ENCODE data around the gene AKAIN1.

Gene AKAIN1

DNA sequence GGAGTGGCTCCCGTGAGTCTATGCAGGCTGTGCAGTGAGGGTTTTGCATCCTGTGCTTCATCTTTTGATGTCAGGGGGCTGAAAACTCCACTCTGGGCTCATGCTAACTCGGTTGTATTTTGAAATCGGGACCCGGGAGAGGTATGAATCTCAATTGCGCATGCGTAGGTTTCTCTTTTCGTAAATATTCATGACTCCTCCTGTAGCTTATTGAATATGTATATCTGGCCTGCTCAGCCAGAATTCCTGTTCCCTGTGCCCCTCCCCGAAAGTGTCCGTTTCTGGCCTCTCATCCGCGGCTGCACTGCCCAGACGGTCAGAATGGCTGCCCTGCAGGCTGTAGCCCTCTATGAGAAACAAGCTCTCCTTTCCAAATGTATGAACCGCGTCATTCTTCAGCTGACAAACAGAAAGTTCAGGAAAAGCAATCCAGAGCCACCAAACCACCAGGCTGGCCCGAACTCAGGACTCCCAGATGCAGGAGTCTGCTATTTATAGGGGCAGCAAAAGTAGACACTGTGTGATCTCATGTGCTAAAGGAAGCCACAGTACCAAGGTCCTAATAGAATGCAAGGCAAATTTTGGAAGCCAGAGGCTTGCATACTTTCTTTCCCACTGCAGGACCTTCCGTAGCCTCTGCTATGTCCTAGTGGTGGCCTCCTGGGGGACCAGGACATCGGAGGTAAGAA is 41.7 kb downstream of the AKAIN1 start:
- Histone ChIP-seq H3K36me3 (ENCODE audit: insufficient read depth, low read length) (no peaks in the 10 kb centered on the region), H3K9ac (ENCODE audit: insufficient read length) (no peak overlapping the region), H3K9me3 (ENCODE audit: low read depth, low read length) (no peaks in the 10 kb centered on the region), H3K27ac (no peak overlapping the region), H3K4me3 (peak overlapping the region; percentile 63)
- DNase-seq (ENCODE audit: low read depth, low spot score) = no peak
- TF ChIP-seq POLR2AphosphoS5 (IDR thresholded peaks at IDR 0.05; ENCODE audit: borderline replicate concordance, low read depth, low read length) = no peak
- no peak for TF ChIP-seq EZH2 (IDR thresholded peaks at IDR 0.05)
- TF ChIP-seq FOXP2 (optimal IDR thresholded peaks at IDR 0.05; ENCODE audit: control extremely low read depth, extremely low read length, insufficient read depth) = no peak

DNA sequence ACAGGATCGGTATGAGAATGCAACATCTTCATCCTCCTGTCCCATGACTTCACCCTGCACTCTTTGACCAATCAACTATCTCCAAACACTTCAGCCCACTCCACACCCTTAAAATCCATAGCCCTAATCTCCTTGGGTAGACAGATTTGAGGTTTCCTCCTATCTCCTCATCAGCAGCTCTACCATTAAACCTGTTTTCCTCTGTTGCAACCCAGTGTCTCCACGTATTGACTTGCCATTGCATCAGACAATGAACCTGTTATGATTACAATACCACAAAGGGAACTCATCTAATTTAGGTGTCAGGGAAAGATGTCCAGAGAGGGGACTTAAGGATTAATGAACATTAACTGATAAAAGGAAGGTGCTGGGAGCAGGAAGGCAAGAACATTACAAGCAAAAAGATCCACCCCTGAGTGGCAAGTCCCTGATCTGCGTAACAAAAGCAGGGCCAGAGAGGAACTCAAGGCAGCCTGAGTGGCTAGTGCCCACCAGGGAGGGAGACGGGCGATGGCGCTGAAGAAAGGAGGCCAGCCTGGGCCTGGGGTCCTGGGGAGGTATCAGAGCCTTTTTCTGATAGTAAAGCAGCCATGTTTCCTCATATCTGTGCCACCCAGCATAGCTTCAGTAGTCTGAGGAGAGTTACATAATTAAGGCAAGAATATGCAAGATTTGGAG is 44.6 kb downstream of the AKAIN1 start:
- no peaks in the 10 kb centered on the region for H3K36me3 ChIP-seq (ENCODE audit: insufficient read depth, low read length)
- no peak overlapping the region for H3K27ac ChIP-seq
- no peak overlapping the region for H3K9ac ChIP-seq (ENCODE audit: insufficient read length)
- TF ChIP-seq EZH2 (IDR thresholded peaks at IDR 0.05) = no peak
- no peak for TF ChIP-seq FOXP2 (optimal IDR thresholded peaks at IDR 0.05; ENCODE audit: control extremely low read depth, extremely low read length, insufficient read depth)
- no peak for TF ChIP-seq POLR2AphosphoS5 (IDR thresholded peaks at IDR 0.05; ENCODE audit: borderline replicate concordance, low read depth, low read length)
- no peak overlapping the region for H3K4me3 ChIP-seq
- no peak for DNase-seq (ENCODE audit: low read depth, low spot score)
- H3K9me3 ChIP-seq (ENCODE audit: low read depth, low read length) = no peaks in the 10 kb centered on the region

- no peak for DNase-seq (ENCODE audit: low read depth, low spot score)
- Histone ChIP-seq H3K4me3 (no peak overlapping the region), H3K9me3 (ENCODE audit: low read depth, low read length) (no peaks in the 10 kb centered on the region), H3K9ac (ENCODE audit: insufficient read length) (no peak overlapping the region), H3K27ac (no peak overlapping the region), H3K36me3 (ENCODE audit: insufficient read depth, low read length) (no peaks in the 10 kb centered on the region)
- TF ChIP-seq FOXP2 (optimal IDR thresholded peaks at IDR 0.05; ENCODE audit: control extremely low read depth, extremely low read length, insufficient read depth) = no peak
- TF ChIP-seq POLR2AphosphoS5 (IDR thresholded peaks at IDR 0.05; ENCODE audit: borderline replicate concordance, low read depth, low read length) = no peak
- no peak for TF ChIP-seq EZH2 (IDR thresholded peaks at IDR 0.05)
Measured at GRCh38 chr18:5150894-5151293, 46.2 kb downstream of the AKAIN1 start.

DNA sequence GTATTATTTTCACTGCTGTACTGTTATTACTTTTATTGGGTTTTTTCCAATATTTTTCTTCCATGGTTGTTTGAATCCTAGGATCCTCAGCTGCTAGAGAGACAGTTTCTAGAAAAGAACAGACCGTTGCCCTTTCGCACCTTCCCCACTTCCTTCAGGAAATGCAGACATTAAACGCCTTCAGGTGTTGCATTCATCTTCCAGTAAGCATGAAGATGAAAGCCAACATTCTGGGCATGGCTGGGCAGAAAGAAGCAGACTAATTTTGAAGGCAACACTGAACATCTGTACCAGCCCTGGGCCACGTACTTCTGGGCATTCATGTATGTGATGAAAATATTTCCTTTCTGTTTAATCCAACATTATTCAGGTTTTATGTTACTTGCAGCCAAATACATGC is 51.0 kb downstream of the AKAIN1 start:
- TF ChIP-seq EZH2 (IDR thresholded peaks at IDR 0.05) (no peak), FOXP2 (optimal IDR thresholded peaks at IDR 0.05; ENCODE audit: control extremely low read depth, extremely low read length, insufficient read depth) (no peak), POLR2AphosphoS5 (IDR thresholded peaks at IDR 0.05; ENCODE audit: borderline replicate concordance, low read depth, low read length) (no peak)
- no peaks in the 10 kb centered on the region for H3K9me3 ChIP-seq (ENCODE audit: low read depth, low read length)
- no peak overlapping the region for H3K27ac ChIP-seq
- H3K36me3 ChIP-seq (ENCODE audit: insufficient read depth, low read length) = no peaks in the 10 kb centered on the region
- DNase-seq (ENCODE audit: low read depth, low spot score) = no peak
- H3K4me3 ChIP-seq = no peak overlapping the region
- no peak overlapping the region for H3K9ac ChIP-seq (ENCODE audit: insufficient read length)

- Histone ChIP-seq H3K4me3 (no peak overlapping the region), H3K27ac (no peak overlapping the region), H3K36me3 (ENCODE audit: insufficient read depth, low read length) (no peaks in the 10 kb centered on the region), H3K9ac (ENCODE audit: insufficient read length) (no peak overlapping the region), H3K9me3 (ENCODE audit: low read depth, low read length) (no peaks in the 10 kb centered on the region)
- DNase-seq (ENCODE audit: low read depth, low spot score) = no peak
- no peak for TF ChIP-seq EZH2 (IDR thresholded peaks at IDR 0.05)
- no peak for TF ChIP-seq FOXP2 (optimal IDR thresholded peaks at IDR 0.05; ENCODE audit: control extremely low read depth, extremely low read length, insufficient read depth)
- no peak for TF ChIP-seq POLR2AphosphoS5 (IDR thresholded peaks at IDR 0.05; ENCODE audit: borderline replicate concordance, low read depth, low read length)
Measured at GRCh38 chr18:5145168-5145825, 51.8 kb downstream of the AKAIN1 start.

DNA sequence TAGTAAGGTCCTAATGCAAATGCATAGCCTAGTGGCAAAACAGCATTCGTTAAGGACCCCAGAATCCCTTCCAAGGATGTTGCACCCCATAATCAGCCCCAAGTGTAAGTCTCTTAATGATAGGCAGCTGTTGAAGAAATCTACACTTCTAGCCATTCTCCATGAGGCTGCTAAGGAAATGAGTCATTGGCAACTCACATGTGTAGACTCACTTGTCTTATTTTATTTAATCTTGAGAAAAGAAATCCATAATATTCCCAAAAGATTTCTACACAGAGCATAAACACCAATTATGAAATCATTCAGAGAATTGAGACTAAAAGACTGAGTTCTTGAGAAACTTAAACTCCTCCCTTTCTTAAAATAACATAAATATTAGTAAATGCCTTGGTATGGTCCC is 52.4 kb downstream of the AKAIN1 start:
- no peak for TF ChIP-seq POLR2AphosphoS5 (IDR thresholded peaks at IDR 0.05; ENCODE audit: borderline replicate concordance, low read depth, low read length)
- no peak for TF ChIP-seq EZH2 (IDR thresholded peaks at IDR 0.05)
- no peak for TF ChIP-seq FOXP2 (optimal IDR thresholded peaks at IDR 0.05; ENCODE audit: control extremely low read depth, extremely low read length, insufficient read depth)
- Histone ChIP-seq H3K9ac (ENCODE audit: insufficient read length) (no peak overlapping the region), H3K4me3 (no peak overlapping the region), H3K9me3 (ENCODE audit: low read depth, low read length) (no peaks in the 10 kb centered on the region), H3K27ac (no peak overlapping the region), H3K36me3 (ENCODE audit: insufficient read depth, low read length) (no peaks in the 10 kb centered on the region)
- DNase-seq (ENCODE audit: low read depth, low spot score) = no peak

- Histone ChIP-seq H3K9ac (ENCODE audit: insufficient read length) (no peak overlapping the region), H3K4me3 (no peak overlapping the region), H3K27ac (no peak overlapping the region), H3K9me3 (ENCODE audit: low read depth, low read length) (no peaks in the 10 kb centered on the region), H3K36me3 (ENCODE audit: insufficient read depth, low read length) (no peaks in the 10 kb centered on the region)
- TF ChIP-seq POLR2AphosphoS5 (IDR thresholded peaks at IDR 0.05; ENCODE audit: borderline replicate concordance, low read depth, low read length) (no peak), EZH2 (IDR thresholded peaks at IDR 0.05) (no peak), FOXP2 (optimal IDR thresholded peaks at IDR 0.05; ENCODE audit: control extremely low read depth, extremely low read length, insufficient read depth) (no peak)
- DNase-seq (ENCODE audit: low read depth, low spot score) = no peak
Measured at GRCh38 chr18:5142859-5143258, 54.2 kb downstream of the AKAIN1 start.

- Histone ChIP-seq H3K27ac (no peak overlapping the region), H3K9ac (ENCODE audit: insufficient read length) (no peak overlapping the region), H3K9me3 (ENCODE audit: low read depth, low read length) (no peaks in the 10 kb centered on the region), H3K4me3 (no peak overlapping the region), H3K36me3 (ENCODE audit: insufficient read depth, low read length) (no peaks in the 10 kb centered on the region)
- no peak for TF ChIP-seq POLR2AphosphoS5 (IDR thresholded peaks at IDR 0.05; ENCODE audit: borderline replicate concordance, low read depth, low read length)
- TF ChIP-seq EZH2 (IDR thresholded peaks at IDR 0.05) = no peak
- no peak for TF ChIP-seq FOXP2 (optimal IDR thresholded peaks at IDR 0.05; ENCODE audit: control extremely low read depth, extremely low read length, insufficient read depth)
- DNase-seq (ENCODE audit: low read depth, low spot score) = no peak
Measured at GRCh38 chr18:5142131-5142530, 54.9 kb downstream of the AKAIN1 start.

Measured in SK-N-MC (cell line).